Neural progenitor cell (in vitro differentiated cells): Measurements from ENCODE around the gene POLR3B.

ENCODE experiments used
- CTCF ChIP-seq: fragments of 200-600 bp; sonication (generic); IDR thresholded peaks from 2 replicates; pipeline ENCODE4 v1.5.1; 2017; ENCODE audit warnings: antibody characterized with exemption, mild to moderate bottlenecking
- EZH2 ChIP-seq: fragments of 200-600 bp; sonication (generic); IDR thresholded peaks from 2 replicates; pipeline ENCODE4 v1.6.1; 2017; ENCODE audit warnings: antibody characterized with exemption, mild to moderate bottlenecking, moderate library complexity
- EZH2phosphoT487 ChIP-seq: fragments of 200-600 bp; sonication (generic); IDR thresholded peaks from 2 replicates; pipeline ENCODE4 v1.6.1; 2017; ENCODE audit warnings: antibody characterized with exemption

- TF ChIP-seq CTCF (no peak), EZH2 (no peak), EZH2phosphoT487 (no peak)
Measured at GRCh38 chr12:106434526-106434925, 77.0 kb downstream of the POLR3B start.
